Measurements from ENCODE around the gene ROMO1. TPM values are rescaled to one million over a fixed set of nuclear protein-coding genes. Genes with fewer than 3 reads are reported as not detected.
A peak's percentile ranks its signal among the peaks of the same experiment; 100 is the strongest.

Gene ROMO1
- 301 and 351 TPM in 2 replicates for total RNA-seq (2014; rRNA removed; shearing (Covaris generic))

DNA sequence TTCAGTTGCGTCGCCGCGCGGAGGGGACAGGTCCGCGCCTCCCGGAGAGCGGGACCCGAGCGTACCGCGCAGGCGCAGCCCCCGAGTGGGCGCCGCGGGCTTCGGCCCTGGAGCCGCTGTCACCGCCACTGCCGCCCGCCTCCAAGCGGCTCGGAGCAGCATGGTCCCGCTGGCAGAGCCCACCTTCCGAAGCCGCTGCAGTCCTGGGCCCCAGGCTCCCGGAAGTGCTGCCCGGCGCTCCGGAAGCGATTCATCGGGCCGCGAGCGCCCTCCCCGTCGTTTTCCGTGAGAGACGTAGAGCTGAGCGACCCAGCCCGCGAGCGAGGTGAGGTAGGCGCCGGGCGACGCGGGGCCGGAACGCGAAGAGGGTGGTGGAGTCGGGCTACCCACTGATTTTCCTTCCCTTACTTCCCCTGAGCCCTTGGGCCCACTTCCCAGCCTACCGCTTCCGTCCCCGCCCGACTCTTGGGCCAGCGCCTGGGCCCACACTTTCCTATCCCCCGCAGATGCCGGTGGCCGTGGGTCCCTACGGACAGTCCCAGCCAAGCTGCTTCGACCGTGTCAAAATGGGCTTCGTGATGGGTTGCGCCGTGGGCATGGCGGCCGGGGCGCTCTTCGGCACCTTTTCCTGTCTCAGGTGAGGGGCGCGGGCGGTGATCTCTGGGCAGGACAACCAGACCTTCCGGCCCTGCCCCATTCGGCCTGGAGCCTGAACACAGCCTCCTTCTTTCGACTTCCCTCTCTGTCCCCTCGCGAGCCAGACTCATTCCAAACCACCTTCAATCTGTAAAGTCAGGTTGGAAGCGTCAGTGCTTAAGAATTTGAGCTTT, at the start of gene ROMO1, which contains the start of gene NFS1:
ROMO1 (plus strand) TSS at position 279 of the 830 bp plus-strand sequence; CDS start at position 507, 228 bp downstream.
NFS1 (minus strand) TSS at position 226 of the 830 bp plus-strand sequence; CDS start at position 162, 64 bp downstream.
- peak; percentile 71 for DNase-seq (ENCODE audit: low spot score)

DNA sequence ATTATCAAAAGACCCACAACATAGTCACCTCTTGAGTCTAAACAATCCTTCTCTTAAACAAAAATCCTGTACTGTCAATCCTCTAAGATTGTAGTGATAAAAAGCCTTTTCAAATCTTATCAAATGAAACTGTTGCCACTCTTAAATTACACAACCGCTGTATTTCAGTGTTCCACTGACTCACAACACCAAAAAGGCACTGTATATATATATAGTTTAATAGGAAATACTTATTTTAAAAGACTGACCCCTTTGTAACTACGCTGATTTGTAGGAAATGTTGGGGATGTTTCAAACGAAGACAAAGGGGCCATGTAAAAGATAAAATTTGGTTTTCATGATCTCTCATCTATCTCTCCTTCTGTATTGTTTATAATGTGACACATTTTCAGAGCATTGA, 48.6 kb upstream of the ROMO1 start:
- no peak for DNase-seq (ENCODE audit: low spot score)

DNA sequence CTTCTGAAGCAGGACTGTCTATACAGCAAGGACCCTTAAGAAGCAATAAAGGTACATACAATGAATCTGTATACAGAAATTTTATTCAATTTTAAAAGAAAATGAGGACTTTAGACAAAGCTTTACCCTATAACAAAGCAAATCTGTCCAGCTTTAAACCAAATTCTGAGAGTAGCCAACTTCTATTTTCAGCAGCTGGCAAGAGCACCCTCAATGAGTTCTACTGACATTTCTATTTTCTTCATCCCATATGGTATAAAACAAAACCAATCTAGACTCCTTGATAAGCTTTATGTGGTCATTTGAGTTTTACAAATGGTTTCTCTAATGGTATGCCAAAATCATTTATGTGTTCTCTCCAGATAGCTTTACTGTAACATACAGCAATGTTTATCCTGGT, 47.2 kb upstream of the ROMO1 start:
- no peak for DNase-seq (ENCODE audit: low spot score)

DNA sequence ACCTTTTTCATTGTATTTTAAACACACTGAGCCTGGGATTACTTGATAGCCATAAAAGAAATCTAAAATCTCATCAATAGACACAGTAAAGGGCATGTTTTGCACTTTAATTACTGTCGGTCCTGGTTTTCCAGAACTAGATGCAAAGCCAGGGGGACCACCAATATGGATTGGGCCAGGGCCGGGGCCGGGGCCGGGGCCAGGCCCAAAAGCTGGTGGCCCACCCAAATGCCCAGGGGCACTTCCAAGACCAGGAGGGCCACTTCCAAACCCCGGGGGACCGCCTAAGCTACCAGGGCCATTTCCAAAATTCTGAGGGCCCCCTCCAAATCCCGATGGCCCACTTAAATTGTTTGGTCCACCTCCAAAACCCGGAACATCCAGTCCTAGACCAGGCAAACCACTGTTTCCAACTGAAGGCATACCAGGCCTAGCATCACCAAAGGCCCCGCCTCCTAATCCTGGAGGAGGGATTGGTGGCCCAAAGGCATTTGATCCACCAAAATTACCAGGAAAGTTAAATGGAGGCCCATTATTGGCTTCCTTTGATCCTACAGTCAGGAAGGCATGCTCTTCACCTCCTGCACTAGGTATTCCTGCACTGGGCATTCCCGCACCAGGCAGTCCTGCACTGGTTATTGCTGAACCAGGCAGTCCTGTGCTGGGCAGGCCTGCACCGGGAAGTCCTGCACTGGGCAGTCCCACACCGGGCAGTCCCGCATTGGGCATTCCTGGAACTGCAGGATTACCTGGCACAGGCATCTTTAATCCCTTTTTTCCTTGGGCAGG, 46.4 kb upstream of the ROMO1 start:
- no peak for DNase-seq (ENCODE audit: low spot score)

DNA sequence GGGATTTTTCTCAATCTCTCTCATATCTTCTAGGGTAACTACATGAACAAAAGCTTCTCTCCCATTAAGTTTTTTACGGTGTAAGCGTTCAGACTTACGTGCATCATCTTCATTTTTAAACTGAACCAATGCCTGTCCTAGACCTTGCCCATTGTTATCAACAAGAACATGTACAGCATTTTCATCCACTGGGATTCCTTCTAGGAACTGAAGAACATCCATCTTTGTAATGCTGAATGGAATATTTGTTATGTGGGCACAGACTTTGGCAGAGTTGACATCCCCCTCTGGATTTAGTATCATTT, 45.8 kb upstream of the ROMO1 start:
- DNase-seq (ENCODE audit: low spot score) = no peak

DNA sequence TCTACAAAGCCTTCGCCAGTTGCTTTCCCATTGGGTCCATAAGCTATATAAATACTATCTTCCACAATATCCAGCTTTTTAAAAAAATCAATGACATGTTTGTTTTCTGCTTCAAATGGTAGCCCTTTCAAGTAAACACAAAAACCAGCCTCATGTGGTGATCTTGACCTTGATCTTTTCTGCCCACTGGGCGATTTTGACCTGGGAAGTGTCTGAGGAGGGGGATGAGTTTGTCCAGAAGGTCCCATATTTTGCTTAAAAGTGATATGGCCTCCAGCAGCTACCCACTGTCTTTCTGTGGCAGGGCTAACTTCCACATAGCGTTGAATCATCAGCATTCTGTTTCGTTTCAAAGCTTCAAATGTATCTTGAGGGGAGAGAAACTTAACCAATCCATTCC, 45.3 kb upstream of the ROMO1 start:
- no peak for DNase-seq (ENCODE audit: low spot score)

DNA sequence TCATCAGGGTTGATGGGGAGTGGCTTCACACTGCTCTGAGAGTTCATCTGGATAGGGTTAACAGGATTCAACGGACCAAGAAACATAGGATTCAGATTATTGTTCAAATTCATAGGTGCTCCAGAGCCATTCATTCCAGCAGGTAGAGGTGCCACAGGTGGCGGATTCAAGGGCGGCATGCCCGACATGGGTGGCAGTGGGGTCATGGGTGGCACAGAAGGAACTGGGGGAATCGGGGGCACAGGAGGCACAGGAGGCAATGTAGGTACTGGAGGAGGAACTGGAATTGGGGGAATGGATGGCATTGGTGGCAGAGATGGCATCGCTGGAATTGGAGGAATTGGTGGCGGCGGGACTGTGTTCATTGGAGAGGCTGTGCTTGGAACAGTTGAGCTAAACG, 44.8 kb upstream of the ROMO1 start:
- DNase-seq (ENCODE audit: low spot score) = no peak

DNA sequence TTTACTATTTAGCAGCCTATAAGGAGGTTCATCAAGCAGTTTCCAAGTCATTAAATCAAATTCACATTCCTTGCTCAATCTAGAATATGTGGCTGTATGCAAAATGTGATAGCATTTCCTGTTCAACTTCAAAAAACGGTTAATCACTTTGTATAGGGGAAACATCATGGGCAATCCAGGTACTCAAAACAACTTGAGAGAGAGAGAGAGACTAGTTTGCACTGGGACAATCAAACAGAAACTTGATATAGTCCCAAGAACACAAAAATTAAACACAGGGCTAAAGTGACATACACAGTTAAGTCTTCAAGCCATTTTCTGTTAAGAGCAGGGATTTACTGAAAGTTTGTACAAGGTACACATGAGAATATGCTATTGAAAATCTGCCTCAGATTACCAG, 41.9 kb upstream of the ROMO1 start:
- no peak for DNase-seq (ENCODE audit: low spot score)

DNA sequence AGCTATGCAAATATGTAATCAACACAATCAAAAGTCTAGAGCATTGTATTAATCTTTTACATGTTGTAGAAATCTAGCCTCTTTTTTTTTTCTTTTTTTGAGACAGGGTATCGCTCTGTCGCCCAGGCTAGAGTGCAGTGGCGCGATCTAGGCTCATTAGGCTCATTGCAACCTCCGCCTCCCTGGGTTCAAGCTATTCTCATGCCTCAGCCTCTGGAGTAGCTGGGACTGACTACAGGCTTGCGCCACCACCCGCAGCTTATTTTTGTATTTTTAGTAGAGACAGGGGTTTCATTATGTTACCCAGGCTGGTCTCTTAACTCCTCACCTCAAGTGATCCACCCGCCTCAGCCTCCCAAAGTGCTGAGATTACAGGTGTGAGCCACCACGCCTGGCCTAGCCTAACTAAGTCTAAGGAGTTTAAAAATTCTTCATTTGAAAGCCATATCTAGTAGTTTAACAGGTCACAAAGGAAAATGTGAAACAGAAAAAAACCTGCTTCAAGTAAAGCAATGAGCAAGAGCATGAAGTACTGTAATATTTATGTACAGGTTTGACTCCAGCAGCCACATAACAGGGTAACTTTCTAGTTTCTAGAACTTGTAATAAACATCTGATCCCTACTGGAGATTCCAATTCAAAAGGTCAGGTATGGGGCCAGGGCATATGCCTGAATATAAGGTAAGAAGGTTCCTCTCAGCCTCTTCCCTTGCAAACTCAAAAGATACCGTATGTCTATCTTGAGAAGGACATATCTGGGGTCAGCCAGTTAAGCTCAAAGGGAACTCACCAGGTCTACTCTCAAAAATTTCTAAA, 38.9 kb upstream of the ROMO1 start:
- DNase-seq (ENCODE audit: low spot score) = no peak

DNA sequence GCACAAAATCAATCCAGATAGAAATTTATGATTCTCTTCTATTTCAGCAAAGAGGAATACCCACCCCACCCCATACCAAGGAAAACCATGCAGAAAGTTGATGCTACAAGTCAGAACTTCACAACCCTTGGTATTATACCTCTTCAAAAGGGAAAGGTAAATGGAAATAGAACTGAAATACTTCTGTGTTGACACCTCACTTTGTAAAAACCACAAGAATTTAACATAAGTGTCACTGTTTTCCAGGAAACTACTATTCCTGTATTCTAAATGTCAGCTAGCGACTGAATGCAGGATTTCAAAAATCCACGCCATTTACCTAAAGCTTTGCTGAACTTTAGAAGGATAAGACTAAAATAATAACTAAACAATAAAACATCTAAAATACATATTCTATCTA, 38.2 kb upstream of the ROMO1 start:
- DNase-seq (ENCODE audit: low spot score) = peak; percentile 38

DNA sequence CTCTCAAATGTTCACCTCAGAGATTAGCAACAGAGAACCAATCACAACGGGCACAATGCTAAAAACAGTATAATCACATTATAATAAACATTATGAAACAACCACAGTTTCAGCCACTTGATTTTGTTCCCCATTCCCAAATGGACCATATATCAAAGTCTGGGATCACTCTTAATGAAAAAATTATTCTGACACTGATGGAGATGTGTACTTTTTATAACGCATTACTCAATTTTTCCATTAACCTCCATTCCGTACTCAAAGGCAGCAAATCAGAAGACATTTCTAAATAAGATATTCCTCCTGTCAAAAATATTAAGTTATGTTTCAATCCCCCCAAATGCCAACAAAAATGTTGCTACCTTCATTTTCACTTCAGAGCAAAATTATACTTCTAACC, 37.3 kb upstream of the ROMO1 start:
- no peak for DNase-seq (ENCODE audit: low spot score)

DNA sequence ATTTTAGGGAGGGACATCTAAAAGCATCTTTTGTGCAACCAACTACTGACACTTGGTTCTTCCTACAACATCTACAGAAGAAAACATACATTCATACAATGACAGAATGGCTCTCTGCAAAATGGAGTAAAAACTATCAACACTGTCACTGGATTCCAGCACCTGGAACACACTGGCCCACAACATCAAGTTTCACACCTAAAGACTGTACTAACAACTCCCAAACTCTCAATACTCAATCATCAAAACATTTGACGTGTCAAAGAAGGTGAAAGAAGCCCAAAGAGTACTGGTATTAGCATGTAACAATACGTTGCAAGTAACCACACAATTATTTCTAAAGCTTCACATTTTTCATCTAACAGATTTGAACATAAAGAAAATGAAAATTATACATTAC, 36.7 kb upstream of the ROMO1 start:
- DNase-seq (ENCODE audit: low spot score) = no peak

DNA sequence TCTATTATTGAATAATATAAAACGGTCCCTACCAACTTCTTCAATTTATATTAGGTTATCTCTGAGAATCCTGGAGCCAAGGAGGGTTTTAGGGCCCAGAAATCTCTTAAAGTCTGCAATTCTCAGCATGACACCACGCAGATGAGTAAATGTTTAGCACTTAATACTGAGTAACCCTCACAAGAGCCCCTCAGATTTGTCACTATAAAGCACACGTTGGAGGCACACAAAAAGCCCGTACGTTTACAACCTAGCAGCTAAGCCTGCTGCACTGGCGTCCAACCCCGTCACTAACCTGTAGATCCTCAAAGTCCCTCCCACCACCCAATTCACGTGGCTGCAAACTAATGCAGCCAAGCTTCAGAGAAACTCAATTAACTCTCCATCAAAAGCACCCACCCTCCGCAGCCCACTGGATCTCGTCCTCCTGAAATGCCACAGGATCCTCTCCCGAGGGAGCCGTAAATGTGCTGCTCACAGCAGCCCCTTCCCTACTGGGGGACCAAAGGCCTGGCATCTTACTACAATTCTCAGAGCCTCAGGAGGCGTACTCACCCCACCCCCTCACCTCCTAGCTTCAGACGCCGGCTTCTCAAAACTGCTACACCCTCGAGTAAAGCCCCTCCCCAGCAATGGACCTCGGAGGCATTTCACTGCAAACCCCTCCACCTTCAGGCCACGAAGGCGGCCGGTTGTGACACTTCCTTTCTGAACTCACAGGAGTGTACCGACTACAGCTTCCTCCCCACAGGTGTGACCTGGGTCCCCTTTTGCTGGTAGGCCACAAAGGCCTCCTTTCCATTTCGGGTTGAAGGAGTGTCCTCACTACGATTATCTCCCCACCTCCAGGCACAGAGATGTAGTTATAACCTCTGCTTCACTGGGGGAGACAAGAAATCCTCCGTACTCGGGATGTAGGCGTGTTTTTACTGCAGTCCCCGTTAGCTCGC, 35.4 kb upstream of the ROMO1 start:
- peak; percentile 38 for DNase-seq (ENCODE audit: low spot score)

DNA sequence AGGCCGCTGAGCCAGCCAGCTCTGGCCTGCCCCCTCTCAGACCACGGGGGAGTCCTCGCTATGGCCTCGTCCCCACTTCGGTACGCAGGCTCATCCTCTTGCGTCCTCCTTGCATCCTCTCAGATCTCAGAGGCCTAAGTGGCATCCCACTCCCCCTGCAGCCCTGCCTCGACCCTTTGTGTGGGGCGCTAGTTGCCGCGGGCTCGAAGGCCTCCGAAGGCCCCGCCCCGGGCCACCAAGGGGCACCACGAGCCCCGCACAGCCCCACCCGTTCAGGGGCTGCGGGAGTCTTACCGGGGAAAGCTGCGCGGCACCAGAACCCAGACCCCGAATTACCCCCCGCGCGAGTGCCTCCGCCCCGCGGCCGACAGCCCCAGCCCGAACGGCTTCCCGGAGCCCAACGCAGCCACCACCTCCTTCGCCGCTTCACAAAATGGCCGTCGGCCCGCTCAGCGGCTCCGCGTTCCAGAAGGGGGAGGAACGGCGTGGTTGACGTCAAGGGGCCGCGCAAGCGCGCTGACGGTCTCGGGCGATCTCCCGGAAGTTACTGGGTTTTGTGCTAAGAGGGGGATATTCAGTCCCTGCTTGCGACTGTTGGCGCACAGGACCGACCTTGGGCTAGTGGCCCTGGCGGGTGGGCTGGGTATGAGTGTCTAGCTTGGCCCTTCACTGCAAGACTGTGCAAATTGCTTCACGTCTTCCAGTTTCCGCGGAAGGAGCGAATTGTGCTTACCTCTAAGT, 34.6 kb upstream of the ROMO1 start, which contains the start of the genes CPNE1 and RBM12:
CPNE1 (minus strand) TSS at position 435 of the 741 bp plus-strand sequence. CDS start 31,977 bp downstream, outside the sequence.
RBM12 (minus strand) TSS at position 435 of the 741 bp plus-strand sequence. CDS start 9,578 bp downstream, outside the sequence.
- peak; percentile 91 for DNase-seq (ENCODE audit: low spot score)

DNA sequence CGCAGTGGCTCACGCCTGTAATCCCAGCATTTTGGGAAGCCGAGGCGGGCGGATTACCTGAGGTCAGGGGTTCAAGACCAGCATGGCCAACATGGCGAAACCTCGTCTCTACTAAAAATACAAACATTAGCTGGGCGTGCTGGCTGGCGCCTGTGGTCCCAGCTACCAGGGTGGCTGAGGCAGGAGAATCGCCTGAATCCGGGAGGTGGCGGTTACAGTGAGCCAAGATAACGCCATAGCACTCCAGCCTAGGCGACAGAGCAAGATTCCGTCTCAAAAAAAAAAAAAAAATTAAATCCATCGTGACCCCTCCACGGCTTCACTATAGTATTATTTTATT, 33.3 kb upstream of the ROMO1 start:
- no peak for DNase-seq (ENCODE audit: low spot score)

DNA sequence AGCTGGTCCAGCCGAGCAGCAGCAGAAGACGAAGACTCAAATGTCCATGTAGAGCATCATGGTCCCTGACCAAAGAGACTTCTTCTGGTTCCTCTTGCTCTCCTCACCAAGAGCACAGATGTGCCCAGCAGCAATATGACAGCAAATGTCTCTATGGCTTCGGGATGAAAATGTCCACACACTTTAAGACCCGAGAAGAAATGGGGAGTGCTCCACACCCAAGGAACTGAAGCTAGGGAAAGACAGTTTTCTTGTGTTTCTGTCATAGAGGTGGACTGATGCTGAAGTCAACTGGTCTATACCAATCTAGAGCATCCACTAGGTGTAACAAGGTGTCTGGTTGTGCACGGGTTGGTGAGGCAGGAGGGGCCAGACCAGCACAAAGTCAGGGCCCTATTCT, 30.0 kb upstream of the ROMO1 start:
- DNase-seq (ENCODE audit: low spot score) = no peak

DNA sequence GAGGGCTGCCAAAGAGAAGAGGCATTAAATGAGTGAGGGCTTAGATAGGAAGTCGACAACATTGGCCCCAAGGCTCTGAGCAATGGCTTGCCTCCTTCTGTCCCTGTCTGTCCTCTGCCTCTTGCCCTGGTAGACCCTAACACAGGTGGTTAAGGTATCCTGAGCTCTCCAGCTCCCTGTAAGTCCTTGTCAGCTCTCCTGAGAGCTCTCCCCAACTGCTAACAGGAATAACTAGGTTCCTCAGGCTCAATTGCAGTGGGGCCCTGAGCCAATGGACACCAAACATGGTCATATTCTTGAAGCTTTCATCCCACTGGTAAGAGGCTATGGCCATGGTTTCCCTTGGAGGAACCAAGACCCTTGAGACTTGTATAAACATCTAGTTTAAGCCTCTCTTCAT, 29.5 kb upstream of the ROMO1 start:
- no peak for DNase-seq (ENCODE audit: low spot score)

DNA sequence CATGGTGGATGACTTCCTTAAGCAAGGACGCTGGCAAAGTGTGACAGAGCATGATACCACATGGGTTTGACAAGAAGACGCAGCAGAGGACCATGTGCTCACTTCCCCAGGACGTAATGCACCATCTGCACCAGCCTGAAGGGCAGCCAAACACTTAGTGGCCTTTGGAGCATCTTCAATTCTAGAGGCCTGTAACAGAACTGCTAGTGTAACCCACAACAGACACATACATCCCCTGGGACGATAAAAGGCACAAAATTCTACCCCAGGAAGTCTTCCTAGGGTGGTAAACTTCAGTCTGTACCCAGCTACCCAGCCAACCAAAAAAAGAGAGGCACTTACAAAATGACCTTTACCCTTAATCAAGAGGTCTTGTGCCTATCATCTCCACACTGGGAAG, 25.3 kb upstream of the ROMO1 start:
- DNase-seq (ENCODE audit: low spot score) = no peak

DNA sequence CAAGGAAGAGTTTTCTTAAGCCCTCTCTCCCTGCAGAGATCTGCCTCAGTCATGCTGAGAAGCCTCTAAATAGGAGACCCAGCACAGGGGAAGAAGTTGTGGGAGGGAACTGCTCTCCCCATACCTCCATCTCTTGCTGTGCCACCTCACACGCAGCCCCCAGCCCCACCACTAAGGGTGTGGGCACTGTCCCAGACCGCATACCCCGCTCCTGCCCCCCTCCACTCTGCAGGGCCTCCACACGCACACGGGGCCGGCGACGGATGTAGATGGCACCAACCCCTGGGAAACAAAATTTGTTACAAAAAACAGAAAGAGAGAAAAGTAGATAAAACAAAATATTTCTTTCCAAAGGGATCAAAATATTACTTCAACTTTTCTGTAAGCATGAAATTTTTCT, 24.3 kb upstream of the ROMO1 start:
- DNase-seq (ENCODE audit: low spot score) = no peak
